GM19372 (cell line): ENCODE data around the gene ACTR3C.

ENCODE experiments used
- ATAC-seq: cut with Tn5 transposase; IDR thresholded peaks from one replicate; pipeline ENCODE4 v1.9.1; 2021; ENCODE audit warnings: mild to moderate bottlenecking, low read depth, moderate library complexity; ENCODE audit not compliant: unreplicated experiment

The ACTR3C gene

GRCh38 chr7:150359622-150360362, 36.4 kb upstream of the ACTR3C start:
- ATAC-seq, result no peak

GRCh38 chr7:150358988-150359621, 35.8 kb upstream of the ACTR3C start:
- no peak for ATAC-seq

GRCh38 chr7:150358433-150358832, 35.1 kb upstream of the ACTR3C start:
- ATAC-seq, result no peak

DNA sequence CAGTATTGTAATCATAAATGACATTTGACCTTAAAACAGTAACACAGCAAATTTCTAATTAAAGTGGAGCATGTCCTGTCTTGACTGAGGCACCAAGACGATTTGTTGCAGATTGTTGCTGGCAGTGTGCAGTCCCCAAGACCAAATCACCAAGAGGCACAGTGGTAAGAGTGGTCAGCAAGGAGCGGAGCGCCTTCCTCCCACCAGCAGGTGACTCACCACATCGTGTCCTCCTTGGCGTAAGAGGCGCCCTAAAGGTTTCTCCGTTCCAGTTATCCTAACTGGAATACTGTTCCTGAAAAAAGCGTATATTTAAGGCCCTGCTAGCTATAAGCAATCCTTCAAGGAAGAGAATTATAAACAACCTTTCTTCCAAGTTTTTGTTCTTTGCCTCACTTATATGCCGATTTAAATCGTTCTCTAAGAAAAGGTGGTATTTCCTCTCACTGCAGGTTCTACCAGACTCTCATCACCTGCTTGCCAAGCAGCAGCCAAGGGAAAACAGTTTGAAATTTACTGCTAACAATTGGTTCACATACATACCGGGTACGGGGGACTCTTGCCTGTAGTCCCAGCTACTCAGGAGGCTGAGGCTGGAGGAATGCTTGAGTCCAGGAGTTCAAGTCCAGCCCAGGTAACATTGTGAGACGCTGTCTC, 34.6 kb upstream of the ACTR3C start:
- no peak for ATAC-seq

DNA sequence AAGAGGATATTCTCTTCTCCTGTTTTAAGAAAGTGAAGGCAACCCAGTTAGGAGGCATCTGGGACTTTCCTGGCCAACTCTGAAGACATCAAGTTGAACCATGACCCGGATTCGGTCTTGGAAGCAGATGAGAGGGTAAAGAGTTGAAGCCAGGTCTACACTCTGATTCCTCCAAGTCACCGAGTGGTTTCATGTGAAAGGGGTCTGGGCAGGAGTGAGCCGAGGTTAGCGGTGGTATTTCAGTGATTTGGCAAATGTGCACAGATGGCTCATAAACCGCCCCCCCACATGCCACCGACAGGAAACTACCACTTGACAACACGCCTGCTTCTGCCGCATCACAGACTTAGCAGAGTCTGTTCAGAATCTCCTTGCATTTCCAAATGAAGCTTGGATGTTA, 33.9 kb upstream of the ACTR3C start:
- ATAC-seq, result no peak

GRCh38 chr7:150356265-150356897, 33.0 kb upstream of the ACTR3C start:
- no peak for ATAC-seq

GRCh38 chr7:150355666-150356059, 32.3 kb upstream of the ACTR3C start:
- ATAC-seq, result no peak

- no peak for ATAC-seq
These were observed 28.3 kb upstream of the ACTR3C start for GRCh38 chr7:150351587-150352194.

DNA sequence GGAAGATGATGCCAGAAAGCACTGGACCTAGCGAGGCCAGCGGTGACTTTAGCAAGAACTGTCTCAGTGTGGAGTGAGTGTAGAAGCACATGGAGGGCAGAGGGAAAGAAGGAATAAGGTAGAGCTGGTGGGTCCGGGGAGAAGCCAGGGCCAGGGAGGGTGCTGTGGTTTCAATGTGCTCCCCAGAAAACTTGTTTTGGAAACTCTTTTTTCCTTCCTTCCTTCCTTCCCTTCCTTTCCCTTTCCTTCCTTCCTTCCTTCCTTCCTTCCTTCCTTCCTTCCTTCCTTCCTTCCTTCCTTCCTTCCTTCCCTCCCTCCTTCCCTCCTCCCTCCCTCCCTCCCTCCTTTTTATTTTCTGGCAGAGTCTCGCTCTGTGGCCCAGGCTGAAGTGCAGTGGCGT, 23.6 kb upstream of the ACTR3C start:
- no peak for ATAC-seq

GRCh38 chr7:150345012-150345411, 21.7 kb upstream of the ACTR3C start:
- ATAC-seq, result no peak

- no peak for ATAC-seq
These were observed 21.0 kb upstream of the ACTR3C start for GRCh38 chr7:150344299-150344698.

DNA sequence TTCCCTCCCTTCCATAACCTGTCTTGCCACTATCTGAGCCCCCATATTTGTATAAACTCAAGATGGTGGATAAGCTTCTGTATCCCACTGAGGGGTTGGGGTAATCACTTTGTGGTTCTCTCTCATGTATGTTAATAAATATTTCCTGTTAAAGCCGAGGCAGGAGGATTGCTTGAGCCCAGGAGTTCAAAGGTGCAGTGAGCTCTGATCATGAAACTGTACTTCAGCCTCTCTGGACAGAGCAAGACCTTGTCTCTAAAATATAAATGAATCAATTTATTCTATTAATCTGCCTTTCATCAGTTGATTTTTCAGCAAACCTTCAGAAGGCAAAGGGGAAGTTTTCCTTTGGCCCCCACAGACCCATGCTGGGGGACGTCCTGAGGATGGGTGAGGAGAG, 19.9 kb upstream of the ACTR3C start:
- no peak for ATAC-seq

- no peak for ATAC-seq
These were observed 18.7 kb upstream of the ACTR3C start for GRCh38 chr7:150342121-150342408.

DNA sequence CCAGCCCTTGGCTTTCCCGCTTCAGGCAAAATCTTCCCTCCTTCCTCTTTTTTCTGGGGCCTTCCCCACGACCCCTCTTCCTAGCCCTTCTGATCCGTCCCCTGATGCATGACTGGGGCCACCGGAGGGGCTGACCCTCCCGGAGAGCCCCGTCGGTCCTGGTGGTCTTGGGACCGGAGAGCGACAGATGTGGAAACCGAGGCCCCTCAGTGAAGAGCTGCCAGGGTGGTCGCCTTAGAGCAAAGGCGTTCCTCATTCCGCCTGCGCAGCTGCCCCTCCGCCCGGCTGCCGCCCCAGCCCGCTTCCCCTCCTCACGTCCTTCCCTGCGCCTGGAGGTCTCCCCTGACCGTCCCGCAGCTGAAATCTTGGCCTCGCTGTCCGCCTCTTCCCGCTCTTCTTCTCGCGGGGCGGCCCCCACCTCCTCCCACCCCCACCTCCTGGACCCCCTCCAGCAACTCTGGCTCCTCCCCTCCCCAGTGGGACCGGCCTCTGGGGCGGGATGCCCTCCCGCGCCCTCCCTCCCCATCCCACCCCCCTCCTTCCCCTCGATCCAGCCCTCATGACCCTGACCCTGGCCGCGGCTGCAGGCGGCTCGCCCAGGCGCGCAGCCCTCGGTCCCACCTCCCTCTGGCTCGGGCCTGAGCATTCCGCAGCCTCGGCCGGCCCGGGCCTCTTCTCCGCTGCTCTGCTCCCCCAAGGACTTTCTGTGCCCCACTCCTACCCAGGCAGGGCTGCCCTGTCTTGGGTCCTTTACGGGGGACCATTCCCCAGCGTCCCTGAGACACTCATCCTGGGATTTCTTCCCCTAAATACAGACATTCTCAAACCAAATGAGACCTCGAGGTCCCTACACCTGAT, 18.1 kb upstream of the ACTR3C start, which contains the start of gene RARRES2:
Gene RARRES2, minus strand, starts transcription at position 367 of the 858 bp plus-strand sequence. CDS start 1,020 bp downstream, outside the sequence.
- no peak for ATAC-seq

DNA sequence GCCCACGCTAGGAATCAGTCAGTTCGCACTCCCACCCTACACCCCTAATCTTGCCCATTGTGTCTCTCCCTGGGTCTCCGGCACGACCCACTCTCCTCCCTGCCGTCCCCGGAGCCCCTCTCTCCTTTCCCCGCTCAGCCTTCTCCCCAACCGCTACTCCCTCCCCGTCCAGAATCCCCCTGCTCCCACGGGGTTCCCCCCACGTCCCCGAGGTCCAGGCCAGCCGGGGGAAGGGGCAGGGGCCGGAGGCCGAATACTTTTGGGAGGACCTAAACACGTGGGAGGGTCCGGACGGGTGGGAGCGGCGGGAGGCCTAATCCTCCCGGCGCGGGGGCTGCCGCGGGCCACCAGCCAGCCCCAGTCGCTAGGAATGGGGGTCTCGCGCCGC, 17.5 kb upstream of the ACTR3C start:
- ATAC-seq, result no peak

DNA sequence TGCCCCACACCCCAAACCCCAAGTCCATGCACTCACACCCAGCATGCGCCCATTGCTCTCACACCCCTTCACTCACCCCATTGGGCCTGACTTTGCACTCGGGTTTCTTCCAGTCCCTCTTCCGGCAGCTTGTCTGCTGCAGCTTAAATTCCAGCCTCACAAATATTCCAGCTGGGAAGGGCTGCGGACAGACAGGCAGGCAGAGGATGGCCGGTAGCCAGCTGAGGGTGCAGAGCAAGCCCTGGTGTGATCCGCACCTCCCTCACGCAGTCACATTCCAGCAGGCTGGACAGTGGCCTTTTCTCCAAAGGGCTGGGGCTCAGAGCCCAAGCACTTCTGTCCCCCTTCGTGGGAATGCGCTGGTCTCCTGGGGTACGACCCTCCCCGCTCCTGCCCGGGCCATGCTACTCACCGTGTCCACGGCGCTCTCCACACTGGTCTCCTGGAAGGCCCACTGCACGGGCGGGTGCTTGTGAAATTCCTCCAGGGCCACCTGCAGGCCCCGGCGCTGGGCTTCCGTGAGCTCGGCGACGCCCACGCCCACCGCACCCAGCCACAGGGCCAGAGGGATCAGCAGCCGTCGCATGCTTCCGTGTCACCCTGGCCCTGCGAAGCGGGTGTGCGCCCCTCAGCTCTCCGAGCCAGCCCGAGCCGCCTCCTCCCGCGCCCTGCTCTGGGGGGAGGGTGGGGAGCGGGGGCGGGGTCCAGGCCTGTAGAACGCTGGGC, 16.8 kb upstream of the ACTR3C start:
- no peak for ATAC-seq

DNA sequence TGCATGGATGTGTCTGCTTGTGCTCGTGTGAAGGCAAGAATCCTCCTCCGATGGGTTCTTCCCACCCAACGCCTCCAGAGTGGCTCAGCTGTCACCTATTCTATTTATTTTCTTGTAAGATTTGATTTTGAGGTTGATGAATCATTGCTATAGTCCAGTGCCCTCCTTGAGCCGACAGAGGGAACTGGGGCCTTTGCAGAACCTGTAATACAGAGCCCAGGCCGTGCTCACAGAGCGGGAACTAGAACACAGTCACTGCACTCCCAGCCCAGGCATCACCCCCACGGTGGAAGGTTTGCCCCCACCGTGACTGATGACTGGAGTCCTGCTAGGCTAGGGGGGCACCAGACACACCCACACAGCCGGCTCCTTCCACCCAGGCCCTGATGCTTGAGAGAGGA, 16.1 kb upstream of the ACTR3C start:
- no peak for ATAC-seq

- ATAC-seq, result no peak
These were observed 15.0 kb upstream of the ACTR3C start for GRCh38 chr7:150338166-150338829.

DNA sequence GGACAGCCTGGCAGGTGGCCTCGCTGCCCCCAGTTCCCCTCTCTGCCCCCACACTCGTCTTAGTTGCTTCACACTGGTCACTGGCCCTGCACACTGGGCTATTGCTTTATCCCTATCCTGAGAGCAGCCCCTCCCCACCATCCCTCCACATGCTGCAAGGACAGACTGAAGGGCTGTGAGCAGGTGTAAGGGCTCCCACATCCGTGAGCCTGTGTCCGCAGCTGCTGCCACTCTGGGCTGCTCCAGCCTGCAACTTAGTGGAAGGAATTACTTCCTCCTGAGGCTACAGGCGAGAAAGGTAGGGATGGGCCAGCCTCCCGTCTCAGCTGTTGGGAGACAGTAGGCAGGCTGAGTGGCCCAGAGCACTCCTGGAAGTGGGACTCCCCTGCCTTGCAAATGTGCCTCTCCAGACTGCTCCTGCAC, 14.3 kb upstream of the ACTR3C start:
- no peak for ATAC-seq
